ENCODE data around the gene LYPD6B.

Gene LYPD6B

DNA sequence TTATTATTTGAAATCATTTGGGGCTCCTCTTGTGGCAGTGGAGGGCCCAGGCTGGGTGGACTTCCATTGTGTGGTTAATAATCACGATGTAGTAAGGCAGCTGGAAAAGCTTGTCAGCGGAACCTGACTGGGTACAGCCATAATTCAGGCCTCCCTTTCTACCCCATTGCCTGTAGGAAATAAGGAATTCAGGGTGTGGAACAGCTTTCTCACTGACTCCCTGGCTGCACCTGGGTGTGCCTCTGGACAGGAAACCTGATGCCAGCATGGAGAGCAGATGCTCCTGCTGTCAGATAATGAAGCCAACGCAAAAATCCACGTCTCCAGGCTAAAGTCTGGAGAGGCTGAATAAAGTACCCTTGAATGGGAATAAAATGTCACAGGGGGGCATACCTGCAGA, 44.2 kb downstream of the LYPD6B start:
- no peak for DNase-seq (ENCODE audit: low read depth)
- no peak overlapping the region for H3K4me3 ChIP-seq (ENCODE audit: low read depth, low read length)
- in situ Hi-C loops (cut with HindIII; ENCODE audit: low sequenced_read_pairs), result no loop called here
- TF ChIP-seq CTCF (IDR thresholded peaks at IDR 0.05; ENCODE audit: low read depth, low read length, missing control alignments), result no peak

DNA sequence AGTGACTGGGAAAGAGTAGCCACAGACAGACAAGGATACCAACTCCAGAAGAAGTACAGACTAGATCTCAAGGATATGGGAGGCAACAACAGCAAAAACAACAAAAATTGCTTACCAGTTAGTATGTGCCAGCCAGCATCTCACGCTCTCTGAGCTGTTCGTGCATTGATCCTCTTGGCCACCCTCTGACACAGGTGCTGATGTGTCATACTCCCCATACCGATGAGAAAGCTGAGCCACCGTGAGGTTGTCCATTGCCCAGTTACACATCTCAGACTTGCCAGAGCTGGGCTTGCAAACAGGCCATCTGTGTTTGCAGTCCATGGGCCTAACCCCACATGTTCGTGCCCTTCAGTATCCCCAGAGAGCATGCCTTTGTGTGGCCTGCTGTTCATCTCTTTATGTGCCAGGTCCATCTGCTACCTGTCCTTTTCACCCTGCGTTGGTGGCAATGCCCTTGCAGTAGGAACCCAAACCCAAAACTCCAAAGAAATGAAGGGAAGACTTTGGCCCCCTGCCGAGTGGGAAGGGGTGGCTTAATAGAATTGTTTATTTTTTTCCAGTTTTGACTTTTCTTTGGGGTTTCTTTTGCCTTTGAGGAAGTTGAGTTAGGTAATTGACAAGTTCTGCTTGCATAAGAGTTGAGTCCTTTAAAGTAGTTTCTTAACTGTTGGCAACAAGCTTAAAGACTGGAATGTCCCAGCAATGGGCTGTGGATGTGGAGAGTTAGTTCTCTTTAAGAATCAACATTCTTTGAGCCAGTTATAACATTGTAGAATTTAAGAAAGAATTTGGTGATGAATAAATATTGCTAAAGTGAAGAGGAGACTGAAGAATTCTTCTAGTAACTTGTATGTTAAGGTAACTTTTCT, 46.7 kb downstream of the LYPD6B start:
- H3K4me3 ChIP-seq (ENCODE audit: low read depth, low read length), result no peak overlapping the region
- no peak for DNase-seq (ENCODE audit: low read depth)
- no peak for TF ChIP-seq CTCF (IDR thresholded peaks at IDR 0.05; ENCODE audit: low read depth, low read length, missing control alignments)
- in situ Hi-C loops (cut with HindIII; ENCODE audit: low sequenced_read_pairs), result no loop called here

DNA sequence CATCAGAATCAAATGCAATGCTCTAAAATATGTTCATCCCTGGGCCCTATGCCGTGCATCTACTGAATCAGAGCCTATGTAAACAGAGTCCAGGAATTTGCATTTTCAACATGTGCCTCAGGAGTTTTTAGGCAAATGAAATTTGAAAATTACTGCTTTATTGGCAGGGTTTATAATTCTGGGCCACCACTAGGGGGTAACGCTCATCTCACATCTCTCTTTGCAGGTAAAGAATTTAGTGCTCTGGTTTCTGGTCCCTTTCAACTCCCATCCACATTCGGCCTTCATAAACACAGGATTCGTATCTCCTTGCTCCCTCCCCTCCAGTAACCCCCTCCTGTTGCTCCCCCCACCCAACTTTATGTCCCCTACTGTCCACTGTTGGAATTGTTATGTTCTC, 49.3 kb downstream of the LYPD6B start:
- TF ChIP-seq CTCF (IDR thresholded peaks at IDR 0.05; ENCODE audit: low read depth, low read length, missing control alignments), result peak; percentile 34
- no peak overlapping the region for H3K4me3 ChIP-seq (ENCODE audit: low read depth, low read length)
- in situ Hi-C loops (cut with HindIII; ENCODE audit: low sequenced_read_pairs), result no loop called here
- DNase-seq (ENCODE audit: low read depth), result no peak

DNA sequence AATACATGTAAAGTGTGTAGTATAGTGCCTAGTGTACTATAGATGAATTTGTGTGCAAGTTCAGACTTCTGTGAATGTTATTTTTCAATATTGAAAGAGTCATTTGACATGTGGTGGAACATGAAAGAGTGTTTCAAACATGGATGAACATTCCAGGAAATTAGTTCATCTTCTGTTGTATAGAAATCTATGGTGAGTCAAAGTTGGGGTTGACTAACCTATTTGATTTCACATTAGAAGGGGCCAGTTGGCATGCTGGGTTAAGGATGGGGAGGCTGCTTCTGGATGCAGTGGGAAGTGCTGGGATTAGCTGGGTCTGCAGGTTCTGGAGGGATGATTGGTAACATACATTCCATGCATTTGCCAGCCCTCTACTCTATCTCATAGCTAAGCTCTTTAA, 50.6 kb downstream of the LYPD6B start:
- no peak for DNase-seq (ENCODE audit: low read depth)
- no peak for TF ChIP-seq CTCF (IDR thresholded peaks at IDR 0.05; ENCODE audit: low read depth, low read length, missing control alignments)
- H3K4me3 ChIP-seq (ENCODE audit: low read depth, low read length), result no peak overlapping the region
- in situ Hi-C loops (cut with HindIII; ENCODE audit: low sequenced_read_pairs), result no loop called here

- H3K4me3 ChIP-seq (ENCODE audit: low read depth, low read length), result no peak overlapping the region
- in situ Hi-C loops (cut with HindIII; ENCODE audit: low sequenced_read_pairs), result no loop called here
- no peak for TF ChIP-seq CTCF (IDR thresholded peaks at IDR 0.05; ENCODE audit: low read depth, low read length, missing control alignments)
- DNase-seq (ENCODE audit: low read depth), result no peak
These were observed 52.2 kb downstream of the LYPD6B start for GRCh38 chr2:149090706-149091105.

- in situ Hi-C loops (cut with HindIII; ENCODE audit: low sequenced_read_pairs), result no loop called here
- DNase-seq (ENCODE audit: low read depth), result no peak
- no peak for TF ChIP-seq CTCF (IDR thresholded peaks at IDR 0.05; ENCODE audit: low read depth, low read length, missing control alignments)
These were observed 55.1 kb downstream of the LYPD6B start for GRCh38 chr2:149093579-149093978.

More at GRCh38 chr2:149093579-149093978, 55.1 kb downstream of the LYPD6B start:
- H3K4me3 ChIP-seq (ENCODE audit: low read depth, low read length), result no peak overlapping the region
